Measurements from ENCODE around the gene CMTM4. TPM values are rescaled to one million over a fixed set of nuclear protein-coding genes. Genes with fewer than 3 reads are reported as not detected.

The CMTM4 gene
- total RNA-seq, 1 donor from 2014 or later, result 10.4 TPM

DNA sequence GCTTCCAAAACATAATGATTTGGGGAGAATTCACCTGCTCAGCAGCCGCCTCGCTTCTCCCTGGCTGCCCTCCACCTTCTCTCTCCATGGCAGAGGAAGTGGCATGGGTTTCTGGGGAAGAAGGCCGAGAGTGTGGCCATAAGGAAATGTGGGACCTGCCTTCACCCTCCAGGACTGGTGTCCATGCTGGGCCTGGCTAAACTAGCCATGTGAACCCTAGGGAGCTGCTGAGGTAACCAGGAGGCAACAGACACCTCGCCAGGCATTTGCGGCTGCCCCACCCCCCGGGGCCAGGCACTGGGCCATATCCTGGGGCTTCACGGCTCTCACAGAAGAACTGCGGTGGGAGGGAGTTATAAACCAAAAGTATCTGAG is 9.9 kb upstream of the CMTM4 start:
- peak overlapping the region; percentile 14 to 22 (median 20) for H3K4me3 ChIP-seq (ENCODE audit: low read length in 3 of 3)
- H3K4me1 ChIP-seq (ENCODE audit: control insufficient read depth in 3 of 3, insufficient read depth in 3 of 3, low read length in 3 of 3), result peaks cover 9 to 15% (median 15%) of the 10 kb centered on the region in 3 donors
- peak overlapping the region; percentile 14 to 45 (median 33) for H3K9ac ChIP-seq (ENCODE audit: low read depth in 1 of 3, low read length in 3 of 3)
- H3K9me3 ChIP-seq (ENCODE audit: control insufficient read depth in 3 of 3, low read length in 3 of 3), result no peaks in the 10 kb centered on the region
- H3K27me3 ChIP-seq (ENCODE audit: control insufficient read depth in 3 of 3, insufficient read depth in 3 of 3, low read length in 3 of 3), result no peaks in the 10 kb centered on the region
- H3K36me3 ChIP-seq (ENCODE audit: control insufficient read depth in 3 of 3, insufficient read depth in 3 of 3, low read length in 3 of 3), result no peaks in the 10 kb centered on the region
- peak overlapping the region; percentile 71 for H3K27ac ChIP-seq (ENCODE audit: low read depth, low read length)

DNA sequence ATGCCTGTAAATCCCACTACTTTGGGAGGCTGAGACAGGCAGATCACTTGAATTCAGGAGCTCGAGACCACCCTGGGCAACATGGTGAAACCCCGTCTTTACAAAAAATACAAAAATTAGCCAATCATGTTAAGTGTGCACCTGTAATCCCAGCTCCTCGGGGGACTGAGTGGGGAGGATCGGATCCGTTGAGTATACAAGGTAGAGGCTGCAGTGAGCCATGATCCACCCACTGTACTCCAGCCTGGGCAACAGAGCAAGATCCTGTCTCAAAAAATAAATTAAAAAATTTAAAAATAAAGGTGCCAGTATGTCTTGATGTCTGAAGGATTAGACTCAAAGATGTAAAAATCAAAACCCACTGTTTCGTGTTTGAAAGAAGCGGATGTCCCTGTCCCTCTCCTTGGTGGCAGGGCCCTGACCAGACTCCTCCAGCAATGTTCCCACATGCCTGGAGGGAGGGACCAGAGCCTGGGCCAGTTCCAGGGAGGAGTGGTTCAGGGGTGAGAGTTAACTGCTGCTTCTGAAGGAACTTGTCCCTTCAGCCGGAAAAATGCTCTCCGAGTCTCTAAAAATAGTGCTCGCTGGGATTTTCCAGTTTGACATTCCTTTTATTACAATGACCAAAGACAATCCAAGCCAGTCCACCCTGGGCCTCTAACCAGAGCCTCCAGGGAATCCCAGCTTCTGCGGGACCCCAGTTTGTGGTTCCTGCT is 9.4 kb upstream of the CMTM4 start:
- Histone ChIP-seq H3K4me3 (ENCODE audit: low read length in 3 of 3) (peak overlapping the region in 1 of 3 donors; percentile 14), H3K27ac (ENCODE audit: low read depth, low read length) (peak overlapping the region; percentile 71)

DNA sequence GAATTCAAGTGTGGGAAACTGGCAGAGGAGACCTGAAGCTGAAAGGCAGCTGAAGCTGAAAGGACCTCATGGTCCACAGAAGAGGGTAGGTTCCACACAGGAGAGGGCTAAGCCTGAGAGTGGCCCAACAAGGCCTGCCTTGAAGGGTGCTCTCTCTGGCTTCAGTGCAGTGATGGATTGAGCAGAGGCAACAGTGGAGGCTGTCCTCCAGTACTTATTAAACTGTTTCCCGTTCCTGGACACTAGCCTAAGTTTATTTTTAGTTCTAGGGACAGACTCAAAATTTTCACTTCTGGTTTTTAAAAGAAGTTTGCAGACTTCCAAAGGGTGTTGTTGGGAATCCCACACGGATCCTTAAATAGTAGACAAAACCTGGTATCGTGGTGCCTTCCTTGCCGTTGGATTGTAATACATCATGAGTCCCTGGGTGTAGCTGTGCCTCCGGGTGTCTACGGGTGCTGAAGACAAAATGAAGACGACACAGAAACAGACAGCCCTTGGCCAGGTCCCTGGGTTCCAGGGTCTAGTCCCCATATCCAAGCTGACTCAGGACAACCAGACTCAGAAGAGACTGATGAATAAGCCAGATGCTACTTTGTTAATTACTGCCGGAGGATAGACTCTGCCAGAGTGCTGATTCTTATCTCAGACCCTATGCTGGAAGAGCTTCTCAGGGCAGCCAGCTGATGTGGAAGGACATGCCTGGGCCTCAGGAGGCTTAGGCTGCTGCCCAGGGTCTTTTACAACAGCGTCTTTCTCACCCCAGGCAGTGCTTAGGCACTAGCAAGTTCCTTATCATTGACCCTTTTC is 7.1 kb upstream of the CMTM4 start:
- Histone ChIP-seq H3K36me3 (ENCODE audit: control insufficient read depth in 3 of 3, insufficient read depth in 3 of 3, low read length in 3 of 3) (no peaks in the 10 kb centered on the region), H3K9ac (ENCODE audit: low read depth in 1 of 3, low read length in 3 of 3) (peak overlapping the region in 1 of 3 donors; percentile 35), H3K27me3 (ENCODE audit: control insufficient read depth in 3 of 3, insufficient read depth in 3 of 3, low read length in 3 of 3) (no peaks in the 10 kb centered on the region), H3K27ac (ENCODE audit: low read depth, low read length) (peak overlapping the region; percentile 51), H3K9me3 (ENCODE audit: control insufficient read depth in 3 of 3, low read length in 3 of 3) (no peaks in the 10 kb centered on the region), H3K4me1 (ENCODE audit: control insufficient read depth in 3 of 3, insufficient read depth in 3 of 3, low read length in 3 of 3) (peaks cover 9 to 15% (median 15%) of the 10 kb centered on the region in 3 donors), H3K4me3 (ENCODE audit: low read length in 3 of 3) (peak overlapping the region in 1 of 3 donors; percentile 14)

More for the DNA sequence above, 9.4 kb upstream of the CMTM4 start:
- Histone ChIP-seq H3K27me3 (ENCODE audit: control insufficient read depth in 3 of 3, insufficient read depth in 3 of 3, low read length in 3 of 3) (no peaks in the 10 kb centered on the region), H3K9ac (ENCODE audit: low read depth in 1 of 3, low read length in 3 of 3) (peak overlapping the region in 2 of 3 donors; percentile 14 to 45), H3K36me3 (ENCODE audit: control insufficient read depth in 3 of 3, insufficient read depth in 3 of 3, low read length in 3 of 3) (no peaks in the 10 kb centered on the region), H3K4me1 (ENCODE audit: control insufficient read depth in 3 of 3, insufficient read depth in 3 of 3, low read length in 3 of 3) (peaks cover 9 to 15% (median 15%) of the 10 kb centered on the region in 3 donors), H3K9me3 (ENCODE audit: control insufficient read depth in 3 of 3, low read length in 3 of 3) (no peaks in the 10 kb centered on the region)

- Histone ChIP-seq H3K4me1 (ENCODE audit: control insufficient read depth in 3 of 3, insufficient read depth in 3 of 3, low read length in 3 of 3) (peaks cover 8 to 17% (median 13%) of the 10 kb centered on the region in 3 donors), H3K4me3 (ENCODE audit: low read length in 3 of 3) (no peak overlapping the region), H3K9ac (ENCODE audit: low read depth in 1 of 3, low read length in 3 of 3) (no peak overlapping the region), H3K36me3 (ENCODE audit: control insufficient read depth in 3 of 3, insufficient read depth in 3 of 3, low read length in 3 of 3) (no peaks in the 10 kb centered on the region), H3K27me3 (ENCODE audit: control insufficient read depth in 3 of 3, insufficient read depth in 3 of 3, low read length in 3 of 3) (no peaks in the 10 kb centered on the region), H3K27ac (ENCODE audit: low read depth, low read length) (no peak overlapping the region), H3K9me3 (ENCODE audit: control insufficient read depth in 3 of 3, low read length in 3 of 3) (no peaks in the 10 kb centered on the region)
Measured at GRCh38 chr16:66701516-66701915, 5.0 kb upstream of the CMTM4 start.

GRCh38 chr16:66701026-66701425 is 4.5 kb upstream of the CMTM4 start:
- Histone ChIP-seq H3K27ac (ENCODE audit: low read depth, low read length) (no peak overlapping the region), H3K36me3 (ENCODE audit: control insufficient read depth in 3 of 3, insufficient read depth in 3 of 3, low read length in 3 of 3) (no peaks in the 10 kb centered on the region), H3K9me3 (ENCODE audit: control insufficient read depth in 3 of 3, low read length in 3 of 3) (no peaks in the 10 kb centered on the region), H3K4me3 (ENCODE audit: low read length in 3 of 3) (no peak overlapping the region), H3K4me1 (ENCODE audit: control insufficient read depth in 3 of 3, insufficient read depth in 3 of 3, low read length in 3 of 3) (peaks cover 4 to 16% (median 11%) of the 10 kb centered on the region in 3 donors), H3K9ac (ENCODE audit: low read depth in 1 of 3, low read length in 3 of 3) (no peak overlapping the region), H3K27me3 (ENCODE audit: control insufficient read depth in 3 of 3, insufficient read depth in 3 of 3, low read length in 3 of 3) (no peaks in the 10 kb centered on the region)

- Histone ChIP-seq H3K36me3 (ENCODE audit: control insufficient read depth in 3 of 3, insufficient read depth in 3 of 3, low read length in 3 of 3) (no peaks in the 10 kb centered on the region), H3K4me3 (ENCODE audit: low read length in 3 of 3) (no peak overlapping the region), H3K27me3 (ENCODE audit: control insufficient read depth in 3 of 3, insufficient read depth in 3 of 3, low read length in 3 of 3) (no peaks in the 10 kb centered on the region), H3K9me3 (ENCODE audit: control insufficient read depth in 3 of 3, low read length in 3 of 3) (no peaks in the 10 kb centered on the region), H3K9ac (ENCODE audit: low read depth in 1 of 3, low read length in 3 of 3) (no peak overlapping the region), H3K4me1 (ENCODE audit: control insufficient read depth in 3 of 3, insufficient read depth in 3 of 3, low read length in 3 of 3) (peaks cover 8 to 23% (median 21%) of the 10 kb centered on the region in 3 donors), H3K27ac (ENCODE audit: low read depth, low read length) (no peak overlapping the region)
Measured at GRCh38 chr16:66699898-66700297, 3.4 kb upstream of the CMTM4 start.

DNA sequence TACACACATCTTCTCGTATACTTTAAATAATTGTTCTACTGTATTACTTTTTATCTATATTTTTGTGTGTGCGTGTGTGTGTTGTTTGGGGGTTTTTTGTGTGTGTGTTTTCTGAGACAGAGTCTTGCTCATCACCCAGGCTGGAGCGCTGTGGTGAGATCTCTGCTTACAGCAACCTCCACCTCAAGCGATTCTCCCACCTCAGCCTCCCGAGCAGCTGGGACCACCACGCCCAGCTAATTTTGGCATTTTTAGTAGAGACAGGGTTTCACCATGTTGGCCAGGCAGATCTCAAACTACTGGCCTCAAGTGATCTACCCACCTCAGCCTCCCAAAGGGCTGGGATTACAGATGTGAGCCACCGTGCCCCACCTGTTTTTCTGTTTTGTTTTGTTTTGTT is 1.5 kb upstream of the CMTM4 start:
- peaks cover 7 to 12% (median 10%) of the 10 kb centered on the region in 3 donors for H3K4me1 ChIP-seq (ENCODE audit: control insufficient read depth in 3 of 3, insufficient read depth in 3 of 3, low read length in 3 of 3)
- H3K27ac ChIP-seq (ENCODE audit: low read depth, low read length), result no peak overlapping the region
- no peak overlapping the region for H3K9ac ChIP-seq (ENCODE audit: low read depth in 1 of 3, low read length in 3 of 3)
- no peak overlapping the region for H3K4me3 ChIP-seq (ENCODE audit: low read length in 3 of 3)
- H3K27me3 ChIP-seq (ENCODE audit: control insufficient read depth in 3 of 3, insufficient read depth in 3 of 3, low read length in 3 of 3), result no peaks in the 10 kb centered on the region
- H3K36me3 ChIP-seq (ENCODE audit: control insufficient read depth in 3 of 3, insufficient read depth in 3 of 3, low read length in 3 of 3), result no peaks in the 10 kb centered on the region
- no peaks in the 10 kb centered on the region for H3K9me3 ChIP-seq (ENCODE audit: control insufficient read depth in 3 of 3, low read length in 3 of 3)

DNA sequence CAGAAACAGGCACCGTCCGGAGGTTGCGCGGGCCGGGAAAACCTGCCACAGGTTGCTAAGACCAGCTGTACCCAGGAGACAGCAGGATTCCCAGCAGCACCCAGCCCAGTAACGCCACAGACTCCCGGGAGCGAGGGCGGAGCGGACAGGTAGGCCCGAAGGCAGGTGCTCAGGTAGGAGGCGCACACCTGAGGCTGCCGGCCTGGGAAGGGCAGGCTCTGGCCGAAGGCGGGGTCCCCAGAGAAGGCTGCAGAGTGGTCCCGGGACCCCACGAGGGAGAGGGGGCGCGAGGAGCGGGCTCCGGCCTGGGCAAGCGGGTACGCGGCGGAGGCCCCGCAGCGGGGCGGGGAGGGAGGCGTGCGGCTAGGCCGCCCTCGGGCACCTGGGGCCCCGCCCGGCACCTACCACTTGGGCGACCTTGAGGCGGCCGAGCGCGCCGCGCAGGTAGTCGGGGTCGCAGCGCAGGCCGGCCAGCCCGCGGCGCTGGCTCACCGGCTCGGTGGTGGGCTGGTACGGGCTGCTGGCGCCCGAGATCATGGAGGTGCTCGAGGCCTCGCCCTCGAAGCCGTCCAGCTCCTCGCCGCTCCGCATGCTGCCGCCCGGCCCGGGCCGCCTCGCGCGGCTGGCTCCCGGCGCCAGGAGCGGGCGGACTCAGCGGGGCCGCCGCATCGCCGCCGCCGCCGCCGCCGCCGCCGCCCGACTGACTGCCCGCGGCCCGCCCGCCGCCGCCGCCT is 441 bp downstream of the CMTM4 start:
- peak overlapping the region; percentile 46 to 81 (median 81) for H3K4me3 ChIP-seq (ENCODE audit: low read length in 3 of 3)
- H3K4me1 ChIP-seq (ENCODE audit: control insufficient read depth in 3 of 3, insufficient read depth in 3 of 3, low read length in 3 of 3), result peaks cover 6 to 12% (median 10%) of the 10 kb centered on the region in 3 donors
- H3K27me3 ChIP-seq (ENCODE audit: control insufficient read depth in 3 of 3, insufficient read depth in 3 of 3, low read length in 3 of 3), result no peaks in the 10 kb centered on the region
- peak overlapping the region; percentile 64 to 90 (median 76) for H3K9ac ChIP-seq (ENCODE audit: low read depth in 1 of 3, low read length in 3 of 3)
- no peak overlapping the region for H3K27ac ChIP-seq (ENCODE audit: low read depth, low read length)
- H3K36me3 ChIP-seq (ENCODE audit: control insufficient read depth in 3 of 3, insufficient read depth in 3 of 3, low read length in 3 of 3), result no peaks in the 10 kb centered on the region
- no peaks in the 10 kb centered on the region for H3K9me3 ChIP-seq (ENCODE audit: control insufficient read depth in 3 of 3, low read length in 3 of 3)

GRCh38 chr16:66695471-66695934 is 1.0 kb downstream of the CMTM4 start:
- peaks cover 6 to 12% (median 10%) of the 10 kb centered on the region in 3 donors for H3K4me1 ChIP-seq (ENCODE audit: control insufficient read depth in 3 of 3, insufficient read depth in 3 of 3, low read length in 3 of 3)
- no peak overlapping the region for H3K27ac ChIP-seq (ENCODE audit: low read depth, low read length)
- H3K27me3 ChIP-seq (ENCODE audit: control insufficient read depth in 3 of 3, insufficient read depth in 3 of 3, low read length in 3 of 3), result no peaks in the 10 kb centered on the region
- peak overlapping the region; percentile 46 to 81 (median 81) for H3K4me3 ChIP-seq (ENCODE audit: low read length in 3 of 3)
- peak overlapping the region; percentile 64 to 90 (median 76) for H3K9ac ChIP-seq (ENCODE audit: low read depth in 1 of 3, low read length in 3 of 3)
- H3K9me3 ChIP-seq (ENCODE audit: control insufficient read depth in 3 of 3, low read length in 3 of 3), result no peaks in the 10 kb centered on the region
- H3K36me3 ChIP-seq (ENCODE audit: control insufficient read depth in 3 of 3, insufficient read depth in 3 of 3, low read length in 3 of 3), result no peaks in the 10 kb centered on the region

All from skeletal muscle tissue (tissue), 4 donors.